ENCODE measurements around the gene RAB6B. TPM values are rescaled to one million over a fixed set of nuclear protein-coding genes. Genes with fewer than 3 reads are reported as not detected.

RAB6B gene
- total RNA-seq, 3 donors from 2014 or later = 1.8 to 3.9 (median 3.4) TPM

DNA sequence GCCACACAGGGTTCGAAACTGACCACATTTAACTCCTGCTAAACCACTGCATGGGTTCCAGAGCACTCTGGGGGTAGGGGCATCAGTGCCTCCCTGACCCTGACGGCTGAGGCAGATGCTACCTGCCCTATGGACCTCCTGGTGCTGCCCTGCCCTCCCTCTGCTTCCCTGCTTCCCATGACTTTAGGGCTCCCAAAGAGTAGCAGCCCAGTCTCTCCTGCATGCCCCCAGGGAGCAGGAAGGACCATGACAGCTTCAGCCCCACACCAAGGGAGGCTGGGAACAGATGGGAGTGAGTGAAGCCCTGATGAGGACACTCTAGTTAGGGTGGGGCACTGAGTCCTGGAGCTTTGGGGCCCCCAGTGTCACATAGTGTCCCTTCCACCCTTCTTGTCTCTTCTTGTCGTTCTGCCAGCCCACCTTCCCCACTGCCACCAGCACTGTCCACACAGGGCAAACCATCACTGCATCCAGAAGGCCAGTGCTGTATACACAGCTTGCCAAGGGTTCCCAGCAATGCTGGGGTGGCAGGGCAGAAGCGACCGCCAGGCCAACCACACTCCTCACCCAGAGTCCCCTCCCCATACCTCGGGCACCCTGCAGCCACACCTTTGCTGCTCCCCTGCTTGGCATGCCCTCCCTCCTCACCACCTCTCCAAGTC lies 59.1 kb downstream of the RAB6B start:
- intact Hi-C loops (cut with DNase I; ENCODE audit: low total_unique reads) = no loop called here
- H3K4me3 ChIP-seq = no peak overlapping the region
- no peaks in the 10 kb centered on the region for H3K27me3 ChIP-seq
- DNase-seq (ENCODE audit: low spot score in 2 of 2) = no peak
- TF ChIP-seq POLR2A (IDR thresholded peaks at IDR 0.05) (no peak), POLR2AphosphoS5 (IDR thresholded peaks at IDR 0.05) (no peak)
- TF ChIP-seq, protein P1, sequence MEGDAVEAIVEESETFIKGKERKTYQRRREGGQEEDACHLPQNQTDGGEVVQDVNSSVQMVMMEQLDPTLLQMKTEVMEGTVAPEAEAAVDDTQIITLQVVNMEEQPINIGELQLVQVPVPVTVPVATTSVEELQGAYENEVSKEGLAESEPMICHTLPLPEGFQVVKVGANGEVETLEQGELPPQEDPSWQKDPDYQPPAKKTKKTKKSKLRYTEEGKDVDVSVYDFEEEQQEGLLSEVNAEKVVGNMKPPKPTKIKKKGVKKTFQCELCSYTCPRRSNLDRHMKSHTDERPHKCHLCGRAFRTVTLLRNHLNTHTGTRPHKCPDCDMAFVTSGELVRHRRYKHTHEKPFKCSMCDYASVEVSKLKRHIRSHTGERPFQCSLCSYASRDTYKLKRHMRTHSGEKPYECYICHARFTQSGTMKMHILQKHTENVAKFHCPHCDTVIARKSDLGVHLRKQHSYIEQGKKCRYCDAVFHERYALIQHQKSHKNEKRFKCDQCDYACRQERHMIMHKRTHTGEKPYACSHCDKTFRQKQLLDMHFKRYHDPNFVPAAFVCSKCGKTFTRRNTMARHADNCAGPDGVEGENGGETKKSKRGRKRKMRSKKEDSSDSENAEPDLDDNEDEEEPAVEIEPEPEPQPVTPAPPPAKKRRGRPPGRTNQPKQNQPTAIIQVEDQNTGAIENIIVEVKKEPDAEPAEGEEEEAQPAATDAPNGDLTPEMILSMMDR (IDR thresholded peaks at IDR 0.05) = no peak
- H3K4me1 ChIP-seq = no peaks in the 10 kb centered on the region
- H3K9me3 ChIP-seq = no peaks in the 10 kb centered on the region
- no peak overlapping the region for H3K27ac ChIP-seq
- no peaks in the 10 kb centered on the region for H3K36me3 ChIP-seq

DNA sequence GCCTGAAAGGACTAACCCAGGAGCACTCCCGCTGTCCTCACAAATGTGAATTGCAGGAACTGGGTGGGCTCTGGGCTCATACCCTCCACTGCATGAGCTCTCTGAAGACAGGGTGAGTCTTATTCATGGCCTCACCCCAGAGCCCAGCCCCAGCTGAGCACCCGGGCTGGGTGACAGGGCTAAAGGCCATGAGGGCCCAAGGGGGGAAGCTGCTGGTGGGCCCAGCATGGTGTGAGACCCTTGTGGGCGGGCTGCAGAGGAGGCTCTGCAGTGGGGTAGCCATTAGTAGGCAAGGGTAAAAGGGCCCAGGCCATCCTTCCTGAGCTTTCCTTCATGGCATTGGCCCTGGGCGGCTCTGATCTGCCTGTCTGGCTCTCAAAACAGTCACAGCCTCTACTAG lies 59.7 kb downstream of the RAB6B start:
- Histone ChIP-seq H3K36me3 (no peaks in the 10 kb centered on the region), H3K4me1 (no peaks in the 10 kb centered on the region), H3K4me3 (no peak overlapping the region), H3K9me3 (no peaks in the 10 kb centered on the region), H3K27me3 (no peaks in the 10 kb centered on the region), H3K27ac (no peak overlapping the region)
- intact Hi-C loops (cut with DNase I; ENCODE audit: low total_unique reads) = no loop called here
- TF ChIP-seq, protein P1 (IDR thresholded peaks at IDR 0.05) = no peak
- no peak for TF ChIP-seq POLR2A (IDR thresholded peaks at IDR 0.05)
- no peak for TF ChIP-seq POLR2AphosphoS5 (IDR thresholded peaks at IDR 0.05)
- no peak for DNase-seq (ENCODE audit: low spot score in 2 of 2)

DNA sequence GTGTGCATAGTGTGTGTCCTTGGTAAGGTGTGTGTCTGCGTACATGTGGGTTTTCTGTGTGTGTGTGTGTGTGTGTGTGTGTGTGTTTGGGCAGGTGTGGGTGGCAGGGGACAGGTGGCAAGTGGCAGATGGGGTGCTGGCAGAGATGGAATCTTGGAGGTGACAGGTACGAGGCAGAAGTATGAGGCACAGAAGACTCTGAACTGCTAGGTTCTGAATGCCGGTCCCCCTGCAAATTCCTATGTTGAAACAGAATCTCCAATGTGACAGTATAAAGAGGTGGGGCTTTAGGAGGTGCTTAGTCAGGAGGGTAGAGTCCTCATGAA lies 60.3 kb downstream of the RAB6B start:
- Histone ChIP-seq H3K4me1 (no peaks in the 10 kb centered on the region), H3K36me3 (no peaks in the 10 kb centered on the region), H3K27ac (no peak overlapping the region), H3K4me3 (no peak overlapping the region), H3K9me3 (no peaks in the 10 kb centered on the region), H3K27me3 (no peaks in the 10 kb centered on the region)
- no peak for DNase-seq (ENCODE audit: low spot score in 2 of 2)
- TF ChIP-seq, protein P1 (IDR thresholded peaks at IDR 0.05) = no peak
- intact Hi-C loops (cut with DNase I; ENCODE audit: low total_unique reads) = no loop called here

DNA sequence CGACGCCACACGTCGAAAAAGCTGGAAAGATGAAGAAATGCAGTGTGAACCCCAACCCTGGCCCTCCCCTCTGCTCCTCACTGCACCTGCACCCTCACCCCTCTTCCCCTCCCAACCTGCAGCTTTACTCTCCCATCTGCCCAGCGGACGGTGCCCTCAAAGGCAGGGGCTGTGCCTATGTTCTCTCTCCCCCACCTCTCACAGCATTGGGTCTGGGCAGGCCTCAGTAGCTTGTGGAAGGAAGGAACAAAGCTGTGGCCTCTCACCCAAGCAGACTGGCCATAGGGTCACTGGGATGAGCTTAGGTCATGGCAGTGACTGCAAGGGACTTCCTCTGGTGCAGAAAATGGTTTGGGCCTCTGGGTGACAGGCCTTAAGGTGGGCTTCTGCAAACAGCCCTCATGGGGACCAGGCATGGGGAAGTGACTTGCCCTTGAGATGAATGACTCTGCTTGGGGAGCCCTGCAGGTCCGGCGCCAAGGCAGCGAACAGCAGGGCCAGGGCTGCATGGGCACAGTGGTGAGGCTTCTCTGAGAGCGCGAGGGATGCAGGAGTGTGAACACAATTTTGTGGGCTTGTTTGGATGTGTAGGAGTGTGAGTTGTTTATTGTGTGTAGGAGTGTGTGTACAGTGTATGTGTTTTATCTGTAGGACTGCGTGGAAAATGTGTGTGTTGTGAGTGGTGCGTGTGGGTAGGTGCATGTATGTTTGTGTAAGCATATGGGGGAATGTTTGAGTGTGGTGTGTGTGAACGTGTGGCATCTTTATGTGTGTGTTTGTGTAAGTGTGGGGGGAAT lies 60.9 kb downstream of the RAB6B start:
- Histone ChIP-seq H3K4me3 (no peak overlapping the region), H3K9me3 (no peaks in the 10 kb centered on the region), H3K27ac (no peak overlapping the region), H3K27me3 (no peaks in the 10 kb centered on the region), H3K4me1 (no peaks in the 10 kb centered on the region), H3K36me3 (no peaks in the 10 kb centered on the region)
- intact Hi-C loops (cut with DNase I; ENCODE audit: low total_unique reads) = no loop called here
- no peak for TF ChIP-seq POLR2AphosphoS5 (IDR thresholded peaks at IDR 0.05)
- TF ChIP-seq, protein P1 (IDR thresholded peaks at IDR 0.05) = no peak
- no peak for TF ChIP-seq POLR2A (IDR thresholded peaks at IDR 0.05)
- DNase-seq (ENCODE audit: low spot score in 2 of 2) = no peak

DNA sequence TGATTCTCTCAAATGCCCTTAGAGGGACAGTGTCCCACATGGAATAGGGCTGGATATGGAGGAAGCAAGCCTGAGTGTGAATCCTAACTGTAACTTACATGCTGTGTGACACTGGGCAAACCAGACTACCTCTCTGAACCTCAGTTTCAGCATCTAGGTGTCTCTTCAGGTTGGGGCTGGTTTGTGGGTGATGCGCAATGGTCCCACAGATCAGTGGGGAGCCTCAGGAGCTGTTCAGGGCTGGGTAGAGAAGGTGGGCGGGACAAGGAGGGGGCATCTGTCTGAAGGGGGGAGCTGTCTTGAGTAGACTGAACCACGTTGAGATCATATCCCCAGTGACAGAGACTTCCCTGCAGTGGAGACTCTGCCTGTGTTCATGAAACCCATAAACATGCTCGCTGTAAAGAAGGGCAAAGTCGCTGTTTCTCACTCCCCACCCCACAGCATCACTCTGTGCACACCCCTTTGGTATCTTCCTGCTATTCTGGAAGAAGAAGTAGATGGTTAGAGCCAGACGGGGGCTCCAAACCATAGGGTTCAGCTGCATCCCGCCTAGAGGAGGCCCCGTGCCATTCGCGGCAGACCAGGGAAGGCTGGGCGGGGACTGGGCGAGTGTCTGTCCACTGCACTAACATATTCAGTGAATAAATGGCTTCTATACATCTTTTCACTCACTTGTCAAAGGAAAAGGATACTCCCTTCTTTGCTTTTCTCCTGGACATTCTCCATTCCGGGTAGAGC lies 61.6 kb downstream of the RAB6B start:
- intact Hi-C loops (cut with DNase I; ENCODE audit: low total_unique reads) = no loop called here
- Histone ChIP-seq H3K9me3 (no peaks in the 10 kb centered on the region), H3K27me3 (no peaks in the 10 kb centered on the region), H3K36me3 (no peaks in the 10 kb centered on the region), H3K27ac (no peak overlapping the region), H3K4me1 (no peaks in the 10 kb centered on the region), H3K4me3 (no peak overlapping the region)
- TF ChIP-seq POLR2A (IDR thresholded peaks at IDR 0.05) (no peak), POLR2AphosphoS5 (IDR thresholded peaks at IDR 0.05) (no peak)
- TF ChIP-seq, protein P1 (IDR thresholded peaks at IDR 0.05) = no peak
- DNase-seq (ENCODE audit: low spot score in 2 of 2) = no peak

All from breast epithelium (tissue), 4 donors.